MCF 10A (cell line): ENCODE measurements around the gene CA14. TPM values are rescaled to one million over a fixed set of nuclear protein-coding genes. Genes with fewer than 3 reads are reported as not detected.
"Not testable (repeated sequence)": the region's sequence is repeated elsewhere in the genome, so short reads cannot be mapped to it uniquely, and the experiment has no call there.

ENCODE experiments used
- BruUV-seq: library from RNA; stranded (reverse); fragments of 400-500 nt; replicated peaks from 2 replicates; lab custom pipeline; 2021; lab: Mats Ljungman, UMichigan
- CTCF ChIA-PET: fragments of 300-600 bp; sonication (Branson Sonifier 250); formaldehyde crosslinking; extraction: SDS; loops from one replicate; lab custom pipeline; 2021; ENCODE audit warnings: antibody characterized with exemption, inconsistent platforms; lab: Yijun Ruan, JAX
- POLR2A ChIA-PET: fragments of 300-600, 350-650 bp; sonication (Branson Sonifier 250); formaldehyde crosslinking; extraction: SDS; loops from one replicate; lab custom pipeline; 2020; ENCODE audit warnings: antibody characterized with exemption, inconsistent platforms; lab: Yijun Ruan, JAX
- DNase-seq: peaks from one replicate; pipeline ENCODE4 v3.0.0-alpha.2; 2018; ENCODE audit not compliant: unreplicated experiment
- H3K27ac Mint-ChIP-seq: one replicate; pipeline ENCODE4 v1.8.0; 2022; ENCODE audit warnings: mild to moderate bottlenecking, low read depth, mixed read lengths; ENCODE audit not compliant: unreplicated experiment
- H3K27me3 Mint-ChIP-seq: one replicate; pipeline ENCODE4 v1.8.0; 2022; ENCODE audit warnings: mixed read lengths; ENCODE audit not compliant: insufficient read depth, unreplicated experiment
- H3K36me3 Mint-ChIP-seq: one replicate; pipeline ENCODE4 v1.8.0; 2022; ENCODE audit warnings: mild to moderate bottlenecking, moderate library complexity, mixed read lengths; ENCODE audit not compliant: insufficient read depth, unreplicated experiment
- H3K4me1 Mint-ChIP-seq: one replicate; pipeline ENCODE4 v1.8.0; 2022; ENCODE audit warnings: mixed read lengths; ENCODE audit not compliant: insufficient read depth, unreplicated experiment
- H3K4me3 Mint-ChIP-seq: one replicate; pipeline ENCODE4 v1.8.0; 2022; ENCODE audit warnings: mild to moderate bottlenecking, moderate library complexity, mixed read lengths; ENCODE audit not compliant: unreplicated experiment
- H3K9me3 Mint-ChIP-seq: one replicate; pipeline ENCODE4 v1.8.0; 2022; ENCODE audit warnings: mixed read lengths; ENCODE audit not compliant: unreplicated experiment
- CTCF ChIP-seq: fragments of 200-600 bp; IDR thresholded peaks from one replicate; pipeline ENCODE4 v1.8.0; 2022; ENCODE audit warnings: antibody characterized with exemption, mild to moderate bottlenecking; ENCODE audit not compliant: unreplicated experiment
- intact Hi-C: fragments of 100-400 bp; cut with micrococcal nuclease; formaldehyde crosslinking; loops from 2 replicates; pipeline ENCODE4 v1.14.1; 2022
- total RNA-seq: library from RNA; stranded (reverse); gene quantifications from 2 replicates; pipeline ENCODE4 v1.2.3, GENCODE V29; 2022

The CA14 gene
- total RNA-seq, 1 experiment from 2014 or later = 0.26 TPM

- H3K9me3 Mint-ChIP-seq = no peaks in the 10 kb centered on the region
- H3K36me3 Mint-ChIP-seq = no peaks in the 10 kb centered on the region
- no peak overlapping the region for H3K27ac Mint-ChIP-seq
- POLR2A ChIA-PET = interaction anchor here (0.5 to 5.0 kb wide), 15 partner anchors 12 to 342 kb away, joined by 3 to 37 read pairs (median 5); partner anchors contain the start of genes APH1A, C1orf54 and RPRD2
- no TSS peak for BruUV-seq
- no peak for DNase-seq
- peaks cover 11% of the 10 kb centered on the region for H3K4me1 Mint-ChIP-seq
- H3K4me3 Mint-ChIP-seq = no peak overlapping the region
- TF ChIP-seq CTCF = peak; percentile 25
- no peaks in the 10 kb centered on the region for H3K27me3 Mint-ChIP-seq
- CTCF ChIA-PET = interaction anchor here (0.6 to 1.9 kb wide), 5 partner anchors 8 to 134 kb away, joined by 3 to 12 read pairs (median 3); partner anchors contain the start of gene CA14
- intact Hi-C loops = loop anchor here (1.0 kb wide), 1 partner anchor 45 kb away; no protein-coding TSS in a partner anchor
Measured at GRCh38 chr1:150236614-150237100, 20.9 kb upstream of the CA14 start.

GRCh38 chr1:150237176-150237575, 20.4 kb upstream of the CA14 start:
- H3K27me3 Mint-ChIP-seq, H3K27ac Mint-ChIP-seq, H3K36me3 Mint-ChIP-seq, DNase-seq, H3K9me3 Mint-ChIP-seq, H3K4me3 Mint-ChIP-seq, intact Hi-C loops, BruUV-seq: not testable (repeated sequence)
- POLR2A ChIA-PET = interaction anchor here (0.7 to 5.0 kb wide), 10 partner anchors 12 to 206 kb away, joined by 3 to 37 read pairs (median 7); partner anchors contain the start of genes APH1A and RPRD2
- CTCF ChIA-PET = interaction anchor here (0.6 to 1.9 kb wide), 3 partner anchors 18 to 134 kb away, joined by 3 to 12 read pairs (median 3); partner anchors contain the start of gene CA14
- peaks cover 11% of the 10 kb centered on the region for H3K4me1 Mint-ChIP-seq

GRCh38 chr1:150237746-150238145, 19.8 kb upstream of the CA14 start:
- ChIA-PET POLR2A (interaction anchor here (1.2 to 4.8 kb wide), 5 partner anchors 13 to 127 kb away, joined by 4 to 33 read pairs (median 25); partner anchors contain the start of genes APH1A and RPRD2), CTCF (interaction anchor here (1.0 to 1.9 kb wide), 2 partner anchors 18 to 20 kb away, joined by 3 to 12 read pairs; partner anchors contain the start of gene CA14)
- Mint-ChIP-seq H3K27ac (no peak overlapping the region), H3K4me3 (no peak overlapping the region), H3K4me1 (peaks cover 11% of the 10 kb centered on the region), H3K9me3 (no peaks in the 10 kb centered on the region), H3K27me3 (no peaks in the 10 kb centered on the region), H3K36me3 (no peaks in the 10 kb centered on the region)
- intact Hi-C loops = no loop called here
- no peak for TF ChIP-seq CTCF
- no peak for DNase-seq
- no TSS peak for BruUV-seq

GRCh38 chr1:150243003-150243402, 14.6 kb upstream of the CA14 start:
- TF ChIP-seq CTCF = no peak
- Mint-ChIP-seq H3K4me3 (no peak overlapping the region), H3K4me1 (no peaks in the 10 kb centered on the region), H3K9me3 (no peaks in the 10 kb centered on the region), H3K27ac (no peak overlapping the region), H3K27me3 (no peaks in the 10 kb centered on the region), H3K36me3 (no peaks in the 10 kb centered on the region)
- intact Hi-C loops = no loop called here
- ChIA-PET CTCF (no interaction called here), POLR2A (no interaction called here)
- DNase-seq = no peak
- no TSS peak for BruUV-seq
